Stimulated activated CD8-positive, alpha-beta memory T cell treated with anti-CD3 and anti-CD28 coated beads, Interleukin-15, amount 100 ng/mL, for 4 hours (primary cell): ENCODE data around the gene FKBP14.
A peak's percentile ranks its signal among the peaks of the same experiment; 100 is the strongest.

Source experiments
- DNase-seq, 2 donors: peaks; one replicate each; pipeline ENCODE4 v3.0.0-alpha.2; 2020; ENCODE audit warnings: low read depth in 2 of 2

Gene FKBP14

GRCh38 chr7:30034501-30034900, 8.0 kb upstream of the FKBP14 start:
- no peak for DNase-seq

- DNase-seq, result no peak
These were observed 6.0 kb upstream of the FKBP14 start for GRCh38 chr7:30032310-30033125.

GRCh38 chr7:30029696-30030095, 3.2 kb upstream of the FKBP14 start:
- DNase-seq, result no peak

DNA sequence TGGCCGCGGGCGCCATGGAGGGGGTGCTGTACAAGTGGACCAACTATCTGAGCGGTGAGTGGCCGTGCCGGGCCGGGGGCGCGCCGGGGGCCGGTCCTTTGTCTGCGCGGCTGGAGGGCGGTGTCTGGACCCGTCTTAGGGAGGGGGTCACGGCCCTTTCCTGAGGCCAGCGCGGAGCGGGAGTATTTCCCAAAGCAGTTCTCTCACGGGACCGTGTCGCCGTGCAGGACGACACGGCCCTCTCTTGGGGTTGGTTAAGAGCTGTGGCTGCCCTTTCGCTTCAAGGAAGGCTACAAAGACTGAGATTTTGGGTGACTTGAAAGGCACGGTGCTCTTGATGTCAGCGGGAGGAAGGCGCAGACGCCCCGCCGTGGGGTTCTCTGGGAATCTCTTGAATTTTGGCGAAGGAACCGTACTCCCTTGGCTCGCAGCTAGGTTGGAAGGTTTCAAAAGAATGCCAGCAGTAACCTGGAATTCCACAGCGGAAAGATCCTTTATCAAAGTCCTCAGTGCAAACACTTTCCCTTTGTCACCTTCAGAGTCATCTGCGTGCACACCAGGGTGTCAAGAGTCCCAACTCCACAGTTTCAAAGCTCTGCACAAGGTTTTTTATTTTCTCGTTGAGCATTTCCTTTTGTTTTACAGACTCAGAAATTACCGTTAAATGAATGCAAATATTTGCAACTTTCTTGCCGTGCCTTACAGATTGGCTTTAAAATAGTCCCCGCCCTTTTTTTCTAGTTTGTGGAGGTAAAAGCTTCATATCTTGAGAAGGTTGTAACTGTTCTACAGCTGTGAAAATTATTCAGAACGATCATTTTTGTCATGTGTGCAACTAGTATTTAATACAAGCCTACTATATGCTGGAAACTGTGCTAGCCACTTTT, 2.5 kb upstream of the FKBP14 start:
- DNase-seq, result no peak

GRCh38 chr7:30028216-30028748, 1.8 kb upstream of the FKBP14 start, which contains the start of gene PLEKHA8:
PLEKHA8 (plus strand) TSS chr7:30028412; CDS start chr7:30028763, 351 bp downstream.
- DNase-seq, result peak; percentile 71 to 80

GRCh38 chr7:30027740-30028215, 1.3 kb upstream of the FKBP14 start:
- DNase-seq, result no peak

GRCh38 chr7:30027065-30027456, 559 bp upstream of the FKBP14 start:
- no peak for DNase-seq

- no peak for DNase-seq
These were observed 3.0 kb downstream of the FKBP14 start for GRCh38 chr7:30023524-30023923.

GRCh38 chr7:30022991-30023390, 3.5 kb downstream of the FKBP14 start:
- no peak for DNase-seq

GRCh38 chr7:30020535-30020934, 6.0 kb downstream of the FKBP14 start:
- DNase-seq, result no peak

DNA sequence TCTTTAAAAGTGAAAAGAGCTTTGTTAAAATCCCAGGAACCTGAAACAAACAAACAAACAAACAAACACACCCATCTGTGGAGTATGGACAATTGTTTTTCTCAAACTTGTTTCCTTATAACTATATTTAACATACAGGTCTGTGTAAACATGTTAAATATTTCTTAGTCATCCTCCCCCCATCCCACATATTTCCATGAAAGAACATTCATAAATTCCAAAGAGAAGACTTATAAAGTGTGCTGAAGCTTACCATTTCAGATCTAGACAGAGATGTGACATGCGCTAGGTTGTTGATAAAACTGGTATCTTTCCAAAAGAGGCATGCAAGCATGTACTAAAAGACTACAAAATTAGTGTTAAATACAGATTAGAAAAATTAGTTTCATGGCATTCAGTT, 6.5 kb downstream of the FKBP14 start:
- DNase-seq, result no peak

DNA sequence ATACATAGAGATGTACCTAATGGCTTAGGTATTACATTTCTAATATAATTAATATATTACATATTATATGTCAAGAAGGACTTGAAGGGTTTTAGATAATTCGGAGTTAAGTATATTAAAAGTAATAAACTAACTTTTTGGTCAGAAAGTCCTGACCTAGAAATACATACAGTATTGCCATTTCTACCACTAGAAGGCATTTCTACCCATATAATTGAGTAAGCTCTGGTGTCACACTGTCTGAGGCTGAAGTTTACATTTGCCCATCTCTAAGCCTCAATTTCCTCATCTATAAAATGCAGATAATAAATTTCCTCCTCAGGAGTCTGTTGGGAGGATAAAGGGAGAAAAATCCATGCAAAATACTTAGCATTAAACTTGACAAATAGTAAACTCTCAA, 7.1 kb downstream of the FKBP14 start:
- no peak for DNase-seq

DNA sequence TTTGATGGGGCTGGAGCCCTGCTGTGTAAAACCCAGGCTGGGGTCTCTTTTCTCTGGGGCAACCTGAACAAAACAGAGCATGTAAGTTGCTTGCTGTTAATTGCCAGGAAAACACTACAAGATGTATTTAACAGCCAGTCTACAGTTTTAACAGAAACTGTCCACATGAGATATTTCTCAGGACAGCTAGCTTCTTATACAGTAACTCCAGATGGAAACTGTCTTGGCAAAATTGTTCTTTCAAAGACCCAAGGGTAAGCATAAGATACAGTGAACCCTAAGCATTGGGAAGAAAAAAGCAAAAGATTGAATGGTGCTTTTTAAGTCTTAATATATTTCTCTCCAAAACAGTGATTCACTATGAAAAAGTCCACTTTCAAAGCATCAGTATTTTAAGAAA, 8.1 kb downstream of the FKBP14 start:
- no peak for DNase-seq

GRCh38 chr7:30012757-30013156, 13.7 kb downstream of the FKBP14 start:
- no peak for DNase-seq

DNA sequence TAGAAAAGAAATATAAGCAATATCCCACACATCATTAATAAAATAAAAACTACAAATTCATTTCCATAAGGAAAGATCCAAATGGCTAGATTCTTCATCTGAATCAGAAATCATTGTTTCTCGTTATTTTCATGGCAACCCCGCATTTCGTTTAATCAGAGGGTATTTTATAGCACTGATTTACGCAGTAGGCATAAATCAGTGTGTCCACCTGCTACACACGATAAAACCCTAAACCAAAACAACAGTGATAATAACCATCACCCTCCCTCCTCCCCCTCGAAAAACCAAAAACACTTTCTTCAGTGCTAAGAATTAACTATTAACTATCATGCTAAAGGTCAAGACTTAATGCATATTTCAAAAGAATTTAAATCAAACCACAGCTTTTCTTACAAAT, 16.5 kb downstream of the FKBP14 start:
- no peak for DNase-seq

DNA sequence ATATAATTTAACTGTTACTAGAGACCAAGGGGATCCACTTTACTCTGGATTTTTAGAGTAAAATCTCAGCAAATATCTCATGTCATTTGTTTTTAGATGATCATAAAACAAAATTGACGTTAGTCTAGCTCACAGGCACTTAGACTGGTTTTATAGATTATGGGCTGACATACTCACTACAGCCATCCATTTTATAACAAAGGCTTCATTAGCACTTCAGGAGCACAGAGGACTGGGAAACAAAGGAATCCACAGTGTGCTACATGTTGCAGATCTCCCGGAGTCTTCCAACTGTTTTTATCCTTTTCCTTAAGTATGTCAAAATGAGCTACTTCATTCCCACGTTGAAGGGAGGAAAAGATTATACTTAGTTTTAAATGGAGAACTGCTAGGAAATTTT, 21.0 kb downstream of the FKBP14 start:
- no peak for DNase-seq

GRCh38 chr7:30003098-30003497, 23.4 kb downstream of the FKBP14 start:
- no peak for DNase-seq

DNA sequence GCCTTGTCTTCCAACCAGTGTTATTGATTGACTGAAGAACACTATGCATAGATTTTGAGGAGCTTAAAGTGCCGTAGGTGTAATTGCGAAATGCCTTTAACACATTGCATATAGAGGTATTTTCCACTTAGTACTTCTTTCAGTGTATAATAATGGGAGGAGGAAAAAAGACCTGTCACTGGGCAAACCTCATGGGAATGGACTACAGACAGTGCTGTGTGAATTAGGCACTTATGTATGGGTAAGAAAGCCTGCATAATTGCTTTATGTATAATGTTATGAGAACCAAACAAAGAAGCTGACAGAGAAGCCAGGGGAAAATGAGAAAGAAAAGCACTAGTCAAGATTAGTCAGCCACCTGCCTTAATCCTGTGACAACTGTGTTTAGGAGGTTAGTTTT, 24.5 kb downstream of the FKBP14 start:
- no peak for DNase-seq

- DNase-seq, result no peak
These were observed 28.0 kb downstream of the FKBP14 start for GRCh38 chr7:29998489-29998888.

DNA sequence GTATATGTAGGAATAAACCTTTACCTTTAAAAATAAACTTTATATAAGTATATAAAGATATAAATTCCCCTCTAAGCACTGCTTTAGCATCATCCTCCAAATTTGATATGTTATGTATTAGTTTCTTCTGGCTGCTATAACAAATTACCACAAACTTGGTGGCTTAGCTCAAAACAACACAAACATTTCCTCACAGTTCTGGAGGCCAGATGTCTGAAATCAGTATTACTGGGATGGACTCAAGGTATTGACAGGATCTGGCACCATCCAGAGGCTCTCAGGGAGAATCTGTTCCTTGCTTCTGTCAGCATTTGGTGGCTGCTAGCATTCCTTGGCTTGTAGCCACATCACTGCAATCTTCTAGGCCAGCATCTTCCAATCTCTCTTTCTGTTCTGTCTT, 30.2 kb downstream of the FKBP14 start:
- DNase-seq, result no peak

DNA sequence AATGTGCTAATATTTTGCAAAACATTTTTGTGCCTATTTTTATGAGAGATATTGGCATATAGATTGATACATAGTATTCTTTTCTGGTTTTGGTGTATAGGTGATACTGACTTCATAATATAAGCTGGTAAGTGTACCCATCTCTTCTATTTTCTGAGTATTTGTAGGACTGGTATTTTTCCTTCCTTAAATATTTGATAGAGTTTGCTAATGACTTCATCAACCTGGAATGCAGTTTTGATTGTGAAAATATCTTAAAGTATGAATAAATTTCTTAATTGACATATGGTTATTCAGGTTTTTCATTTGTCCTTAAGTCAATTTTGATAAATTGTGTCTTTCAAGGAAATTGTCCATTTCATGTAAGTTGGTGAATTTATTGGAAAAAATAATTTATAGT, 30.9 kb downstream of the FKBP14 start:
- DNase-seq, result no peak

DNA sequence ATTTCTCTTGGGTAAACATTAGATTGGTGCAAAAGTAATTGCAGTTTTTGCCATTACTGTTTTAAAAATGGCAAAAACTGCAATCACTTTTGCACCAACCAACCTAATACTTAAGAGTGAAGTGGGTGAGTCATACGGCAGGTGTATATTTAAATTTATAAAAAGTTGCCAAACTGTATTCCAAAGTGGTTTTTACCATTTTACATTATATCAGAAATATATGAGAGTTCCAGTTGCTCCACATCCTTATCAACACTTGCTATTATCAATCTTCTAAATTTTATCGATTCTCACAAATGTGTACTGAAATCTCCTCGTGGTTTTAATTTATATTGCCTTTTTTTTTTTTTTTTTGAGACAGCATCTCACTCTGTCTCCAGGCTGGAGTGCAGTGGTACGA, 33.4 kb downstream of the FKBP14 start:
- no peak for DNase-seq

- DNase-seq, result no peak
These were observed 34.6 kb downstream of the FKBP14 start for GRCh38 chr7:29991937-29992336.
